ENCODE results near the gene UCP3.

UCP3 gene

GRCh38 chr11:73950869-73951710 is 57.8 kb downstream of the UCP3 start, which contains the start of gene DNAJB13:
Gene DNAJB13, plus strand, starts transcription at chr11:73951026. Its CDS starts 44 bp downstream, at chr11:73951070.
- no peak for DNase-seq
